HG03108 (cell line): ENCODE results near the gene CD9.
"Not testable (repeated sequence)": the region's sequence is repeated elsewhere in the genome, so short reads cannot be mapped to it uniquely, and the experiment has no call there.

ENCODE experiments used
- ATAC-seq: cut with Tn5 transposase; IDR thresholded peaks from one replicate; pipeline ENCODE4 v1.9.1; 2021; ENCODE audit warnings: moderate library complexity; ENCODE audit not compliant: unreplicated experiment

Gene CD9

GRCh38 chr12:6198556-6198955 lies 1.6 kb upstream of the CD9 start:
- ATAC-seq = no peak

GRCh38 chr12:6198985-6199530 lies 1.1 kb upstream of the CD9 start:
- no peak for ATAC-seq

DNA sequence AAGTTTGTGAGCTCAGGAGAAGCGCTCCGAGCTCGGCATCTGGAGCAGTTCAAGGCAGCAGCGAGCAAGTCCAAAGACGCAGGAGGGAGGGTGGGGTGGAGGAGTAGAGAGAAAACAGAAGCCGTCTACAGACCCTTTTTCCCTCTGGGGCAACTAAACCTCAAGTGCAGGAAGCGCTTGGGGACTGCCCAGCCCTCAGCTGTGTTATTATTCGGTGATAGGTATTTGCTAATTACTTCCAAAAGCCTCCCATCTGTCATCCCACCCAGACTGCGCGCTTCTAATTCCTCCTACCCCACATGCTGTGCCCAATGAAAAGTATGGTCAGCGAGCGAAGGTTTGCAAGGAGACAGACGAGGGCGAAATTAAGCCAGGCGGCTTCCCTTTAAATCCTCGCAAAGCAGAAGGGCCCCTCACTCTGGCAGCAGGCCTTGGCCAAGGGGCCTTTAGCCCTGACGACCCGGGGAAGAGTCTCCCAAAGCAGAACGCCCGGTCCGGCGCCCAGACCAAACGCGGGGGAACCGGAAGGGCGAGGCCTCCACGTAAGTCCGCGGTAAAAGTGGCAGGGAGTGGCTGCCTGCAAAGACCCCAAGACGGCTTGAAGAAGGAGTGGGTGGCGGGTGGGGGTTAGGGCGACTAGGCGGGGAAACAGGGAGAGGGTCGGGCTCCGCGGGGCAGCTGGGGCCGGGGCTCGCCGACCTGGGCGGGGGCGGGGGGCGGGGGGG lies 507 bp upstream of the CD9 start:
- ATAC-seq = no peak

- ATAC-seq = no peak
These were observed 1.0 kb downstream of the CD9 start for GRCh38 chr12:6201213-6201608.

- no peak for ATAC-seq
These were observed 1.6 kb downstream of the CD9 start for GRCh38 chr12:6201826-6202225.

DNA sequence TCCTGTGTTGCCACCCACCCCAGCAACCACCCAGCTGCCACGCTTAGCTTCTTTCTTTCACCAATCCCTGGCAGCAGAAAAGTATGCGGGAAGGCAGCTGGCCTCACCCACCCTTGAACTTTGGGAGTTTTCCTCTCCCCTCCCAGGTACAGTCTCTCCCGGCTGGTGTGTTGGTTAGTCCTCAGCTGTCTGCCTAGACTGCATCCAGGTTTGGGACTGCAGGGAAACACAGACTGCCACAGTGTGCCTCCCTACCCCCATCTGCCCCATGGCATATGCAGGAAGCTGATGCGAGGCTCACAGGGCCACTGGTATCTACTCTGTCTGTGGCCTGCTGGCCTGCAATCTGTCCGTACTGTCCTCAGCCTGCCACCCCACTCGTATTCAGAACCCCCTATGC lies 2.1 kb downstream of the CD9 start:
- no peak for ATAC-seq

GRCh38 chr12:6202846-6203245 lies 2.6 kb downstream of the CD9 start:
- no peak for ATAC-seq

DNA sequence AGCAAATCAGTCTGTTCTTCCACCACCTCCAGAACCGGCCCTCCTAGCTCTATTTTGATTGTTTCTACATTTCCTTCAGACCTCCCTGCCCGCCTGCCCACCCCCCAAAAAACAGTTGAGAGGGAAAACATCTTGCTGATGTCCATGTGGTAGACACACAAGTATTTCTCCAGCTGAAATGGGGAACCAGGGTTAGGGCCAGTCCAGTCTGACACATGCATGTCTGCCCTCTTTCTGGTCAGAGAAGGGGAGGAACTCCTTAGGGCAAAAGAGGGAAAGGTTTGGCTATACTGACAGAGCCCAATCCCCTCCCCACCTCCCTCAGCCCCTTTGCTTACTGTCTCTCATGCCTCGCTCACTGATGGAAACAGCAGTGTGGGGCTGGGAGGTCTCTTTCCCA lies 3.4 kb downstream of the CD9 start:
- no peak for ATAC-seq

DNA sequence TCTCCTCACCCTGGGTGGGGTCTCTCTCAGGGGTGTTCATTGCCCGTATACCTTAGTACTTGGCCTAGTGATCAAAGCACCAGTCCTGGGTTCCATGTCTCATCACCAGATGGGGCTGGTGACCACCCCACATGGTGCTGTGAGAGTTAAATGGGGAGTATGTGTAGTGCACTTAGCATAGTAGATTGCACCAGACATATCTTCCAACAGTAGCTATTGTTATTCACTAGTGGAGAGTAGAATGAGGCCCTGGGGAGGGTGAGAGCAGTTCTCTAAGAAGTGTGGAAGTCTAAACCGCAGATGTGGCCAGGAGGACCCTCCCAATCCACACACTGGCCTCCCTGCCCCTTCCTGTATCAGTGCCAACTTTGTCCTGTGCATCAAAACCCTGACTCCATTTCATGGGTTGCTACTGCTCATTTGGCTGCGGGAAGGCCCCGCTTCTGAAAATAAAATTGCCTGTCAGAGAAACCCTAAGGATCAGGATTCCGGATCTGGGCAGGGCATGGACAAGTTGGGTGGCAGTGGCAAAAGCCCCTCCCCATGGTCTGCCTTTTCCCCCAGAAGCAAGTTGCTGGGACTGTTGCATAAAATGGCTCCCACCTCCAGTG lies 4.4 kb downstream of the CD9 start:
- no peak for ATAC-seq

DNA sequence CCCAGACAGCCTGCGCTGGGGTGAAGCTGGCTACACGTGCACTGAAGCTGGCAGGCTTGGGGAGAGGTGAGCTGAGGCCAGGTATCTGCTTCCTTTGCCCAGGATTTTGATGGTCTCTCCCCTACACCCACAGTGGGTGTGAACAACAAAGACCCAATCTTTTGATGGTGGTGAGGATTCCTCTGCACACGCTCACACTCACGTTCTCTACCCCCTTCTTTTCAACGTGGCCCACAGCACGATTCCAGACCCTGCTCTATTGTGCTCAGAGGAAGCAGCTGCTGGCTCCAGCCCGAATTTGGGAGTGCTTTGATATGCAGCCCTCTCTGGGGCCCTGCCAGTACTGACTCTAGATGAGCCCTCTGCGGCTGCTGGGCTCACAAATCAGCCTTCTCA lies 4.9 kb downstream of the CD9 start:
- no peak for ATAC-seq

GRCh38 chr12:6205761-6206160 lies 5.6 kb downstream of the CD9 start:
- ATAC-seq = no peak

DNA sequence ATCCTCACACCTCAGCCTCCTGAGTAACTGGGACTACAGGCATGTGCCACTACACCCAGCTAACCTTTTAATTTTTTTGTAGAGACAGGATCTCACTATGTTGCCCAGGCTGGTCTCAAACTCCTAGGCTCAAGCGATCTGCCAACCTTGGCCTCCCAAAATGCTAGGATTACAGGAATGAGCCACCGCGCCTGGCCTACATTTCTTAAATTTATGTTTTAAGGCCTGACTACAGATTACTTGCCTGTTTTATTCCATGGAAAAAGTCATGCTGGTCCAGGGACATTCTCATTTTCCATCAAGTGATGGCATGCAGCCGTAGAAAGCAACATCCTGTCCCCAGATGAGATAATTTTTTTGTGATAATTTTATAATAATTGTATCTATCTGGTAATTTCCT lies 6.1 kb downstream of the CD9 start:
- no peak for ATAC-seq

- no peak for ATAC-seq
These were observed 7.2 kb downstream of the CD9 start for GRCh38 chr12:6207259-6207925.

DNA sequence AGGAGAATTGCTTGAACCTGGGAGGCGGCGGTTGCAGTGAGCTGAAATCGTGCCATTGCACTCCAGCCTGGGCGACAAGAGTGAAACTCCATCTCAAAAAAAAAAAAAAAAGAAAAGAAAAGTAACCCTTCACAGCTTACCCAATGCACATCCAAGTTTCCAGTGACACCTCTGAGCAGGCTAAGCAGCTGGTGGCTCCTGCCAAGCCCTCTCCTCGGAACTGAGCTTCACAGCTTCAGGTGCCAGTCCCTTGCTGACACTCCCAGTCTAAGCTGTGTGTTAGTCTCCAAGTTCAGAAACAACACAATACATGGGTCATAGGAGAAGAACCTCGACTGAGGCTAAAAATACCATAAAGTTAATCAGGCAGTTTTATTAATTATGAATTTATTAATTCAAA lies 7.9 kb downstream of the CD9 start:
- ATAC-seq = no peak

DNA sequence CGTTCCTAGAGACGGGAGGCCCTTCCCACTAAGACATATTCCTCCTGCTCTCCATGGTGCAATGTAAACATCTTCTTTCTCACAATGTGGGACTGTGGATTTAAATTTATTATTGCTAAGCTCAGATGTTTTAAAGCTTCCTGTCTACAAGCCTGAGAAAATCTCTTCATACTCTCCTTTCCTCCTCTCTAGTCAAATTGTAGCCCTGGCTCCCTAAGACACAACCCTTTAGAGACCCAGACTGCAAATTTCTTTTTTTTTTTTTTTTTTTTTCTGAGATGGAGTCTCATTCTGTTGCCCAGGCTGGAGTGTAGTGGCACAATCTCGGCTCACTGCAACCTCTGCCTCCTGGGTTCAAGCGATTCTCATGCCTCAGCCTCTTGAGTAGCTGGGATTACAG lies 9.2 kb downstream of the CD9 start:
- not testable (repeated sequence) for ATAC-seq

- ATAC-seq = no peak
These were observed 11.2 kb downstream of the CD9 start for GRCh38 chr12:6211421-6211869.

DNA sequence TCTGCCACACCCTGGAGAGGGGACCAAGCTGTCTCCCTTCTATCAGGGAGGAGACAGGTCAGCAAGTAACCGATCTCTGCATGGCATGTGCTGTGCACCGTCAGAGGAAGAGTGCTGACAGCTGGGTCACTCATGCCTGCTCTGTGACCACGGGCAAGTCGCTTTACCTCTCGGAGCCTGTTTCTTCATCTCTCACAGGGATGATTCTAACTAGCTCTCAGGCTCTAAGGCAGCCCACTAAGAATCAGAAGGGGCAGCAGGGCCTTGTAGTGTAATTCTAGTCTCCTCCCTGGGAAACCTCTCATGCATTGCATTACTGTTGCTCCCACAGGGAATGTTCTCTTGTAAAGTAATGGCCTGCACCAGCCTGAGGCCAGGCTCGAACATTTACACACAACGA lies 11.9 kb downstream of the CD9 start:
- no peak for ATAC-seq

- ATAC-seq = no peak
These were observed 13.8 kb downstream of the CD9 start for GRCh38 chr12:6213969-6214368.

GRCh38 chr12:6214633-6215032 lies 14.4 kb downstream of the CD9 start:
- no peak for ATAC-seq

DNA sequence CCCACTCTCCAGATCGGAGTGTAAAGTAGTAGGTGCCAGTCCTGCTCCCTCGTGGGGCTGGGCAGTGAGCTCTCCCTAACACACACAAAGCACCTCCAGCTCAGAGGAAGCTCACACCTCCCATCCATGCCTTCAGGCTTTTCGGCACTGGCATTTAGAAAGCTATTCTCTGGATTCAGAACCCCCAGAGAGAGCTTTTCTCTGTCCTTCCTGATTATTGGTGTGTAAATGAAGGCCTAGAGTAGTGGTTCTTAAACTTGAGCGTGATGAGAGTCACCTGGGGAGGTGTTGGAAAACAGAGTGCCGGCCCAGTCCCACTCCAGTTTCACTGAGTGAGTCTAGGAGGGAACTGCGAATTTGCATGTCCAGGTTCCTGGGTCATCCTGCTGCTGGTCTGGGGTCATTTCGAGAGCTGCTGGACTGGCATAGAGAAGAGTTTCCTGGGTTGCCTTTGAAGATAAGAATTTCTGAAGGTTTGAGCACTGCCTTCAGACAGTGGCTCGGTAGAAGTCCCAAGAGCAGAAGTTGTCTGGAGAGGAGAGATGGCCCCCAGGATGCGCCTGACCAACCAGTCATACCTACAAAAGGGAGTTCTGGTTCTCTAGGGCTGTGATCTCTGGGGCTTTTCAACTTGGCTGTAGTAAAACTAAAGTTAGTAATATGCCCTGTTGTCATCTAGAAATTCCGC lies 15.1 kb downstream of the CD9 start:
- no peak for ATAC-seq

DNA sequence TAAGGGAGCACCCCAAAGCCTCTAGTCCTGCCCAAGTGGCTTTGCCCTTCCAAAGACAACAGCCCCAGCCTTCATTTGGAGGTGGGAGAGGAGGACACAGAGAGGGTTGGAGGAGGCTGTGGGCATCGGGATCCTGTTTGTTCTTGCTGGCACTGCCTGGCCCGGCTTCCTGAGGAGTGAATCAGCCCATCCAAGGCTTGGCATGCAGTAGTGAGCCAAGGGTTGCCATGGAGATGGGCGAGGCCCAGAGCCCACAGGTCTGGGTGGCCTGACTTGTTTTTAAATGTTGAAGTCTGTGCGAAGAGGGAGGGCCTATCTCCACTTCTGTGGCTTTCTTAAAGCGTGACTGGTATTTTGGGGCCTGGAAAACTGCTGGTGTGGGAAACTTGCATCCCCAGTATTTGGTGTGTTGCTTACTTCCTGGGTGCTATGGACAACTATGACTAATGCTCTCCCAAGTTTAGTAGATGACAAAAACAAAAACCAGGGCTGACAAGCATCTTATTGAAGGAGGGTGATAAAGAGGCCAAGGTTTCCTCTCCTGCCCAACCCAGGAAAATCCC lies 15.8 kb downstream of the CD9 start:
- ATAC-seq = no peak
